Esophagus squamous epithelium (tissue), 4 donors: Measurements from ENCODE around the gene APBA2.

Experiments
- POLR2A ChIP-seq, 4 donors: fragments of 450-650 bp; IDR thresholded peaks; one replicate each; pipeline ENCODE4 v1.6.1; 2017; ENCODE audit warnings: antibody characterized with exemption in 4 of 4, mild to moderate bottlenecking in 4 of 4, moderate library complexity in 3 of 4
- TF ChIP-seq, protein P1 (sequence below), 6 experiments: fragments of 450-650 bp in 4 of 6; fragments of 200-600 bp in 2 of 6; sonication (generic) in 2 of 6; IDR thresholded peaks; one replicate each; pipeline ENCODE4 v1.5.1; 2016 to 2019; ENCODE audit warnings: antibody characterized with exemption in 6 of 6, mild to moderate bottlenecking in 4 of 6, moderate library complexity in 4 of 6

DNA sequence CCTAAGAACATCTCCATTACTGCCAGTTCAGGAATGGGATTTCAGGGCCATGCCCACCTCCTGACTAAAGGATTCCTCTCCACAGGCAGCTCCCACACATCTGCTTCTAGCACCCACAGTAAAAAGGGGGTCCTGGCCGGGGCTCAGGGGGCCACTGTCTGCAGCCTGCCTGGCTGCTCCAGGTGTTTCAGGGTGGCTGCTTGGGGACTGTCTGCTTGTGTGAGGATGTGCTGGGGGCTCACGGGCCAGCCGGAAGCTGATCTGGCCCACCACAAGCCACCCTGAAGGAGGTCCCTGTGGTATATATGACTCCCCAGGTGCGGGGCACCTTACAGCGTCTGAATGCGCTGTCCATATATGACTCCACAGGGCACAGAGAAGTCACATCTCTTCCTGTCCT, 248.5 kb downstream of the APBA2 start:
- TF ChIP-seq, protein P1, sequence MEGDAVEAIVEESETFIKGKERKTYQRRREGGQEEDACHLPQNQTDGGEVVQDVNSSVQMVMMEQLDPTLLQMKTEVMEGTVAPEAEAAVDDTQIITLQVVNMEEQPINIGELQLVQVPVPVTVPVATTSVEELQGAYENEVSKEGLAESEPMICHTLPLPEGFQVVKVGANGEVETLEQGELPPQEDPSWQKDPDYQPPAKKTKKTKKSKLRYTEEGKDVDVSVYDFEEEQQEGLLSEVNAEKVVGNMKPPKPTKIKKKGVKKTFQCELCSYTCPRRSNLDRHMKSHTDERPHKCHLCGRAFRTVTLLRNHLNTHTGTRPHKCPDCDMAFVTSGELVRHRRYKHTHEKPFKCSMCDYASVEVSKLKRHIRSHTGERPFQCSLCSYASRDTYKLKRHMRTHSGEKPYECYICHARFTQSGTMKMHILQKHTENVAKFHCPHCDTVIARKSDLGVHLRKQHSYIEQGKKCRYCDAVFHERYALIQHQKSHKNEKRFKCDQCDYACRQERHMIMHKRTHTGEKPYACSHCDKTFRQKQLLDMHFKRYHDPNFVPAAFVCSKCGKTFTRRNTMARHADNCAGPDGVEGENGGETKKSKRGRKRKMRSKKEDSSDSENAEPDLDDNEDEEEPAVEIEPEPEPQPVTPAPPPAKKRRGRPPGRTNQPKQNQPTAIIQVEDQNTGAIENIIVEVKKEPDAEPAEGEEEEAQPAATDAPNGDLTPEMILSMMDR (IDR thresholded peaks at IDR 0.05), result no peak
- TF ChIP-seq POLR2A (IDR thresholded peaks at IDR 0.05), result no peak
